HEK293 (cell line): ENCODE measurements around the gene AARSD1.

Experiments used
- ATF2 ChIP-seq: fragments of 450-650 bp; formaldehyde crosslinking; IDR thresholded peaks from 2 replicates; pipeline ENCODE4 v1.5.1; 2016; ENCODE audit warnings: missing biosample characterization, missing genetic modification characterization, low read depth
- CTCF ChIP-seq: fragments of 450-650 bp; formaldehyde crosslinking; IDR thresholded peaks from 2 replicates; pipeline ENCODE4 v1.5.1; 2016; ENCODE audit warnings: missing biosample characterization, missing genetic modification characterization
- HIC1 ChIP-seq: fragments of 450-650 bp; formaldehyde crosslinking; IDR thresholded peaks from 2 replicates; pipeline ENCODE4 v1.5.1; 2016; ENCODE audit warnings: missing biosample characterization, missing genetic modification characterization
- REST ChIP-seq: fragments of 450-650 bp; formaldehyde crosslinking; IDR thresholded peaks from 2 replicates; pipeline ENCODE4 v1.5.1; 2016; ENCODE audit warnings: missing biosample characterization, missing genetic modification characterization
- SP2 ChIP-seq: fragments of 450-650 bp; formaldehyde crosslinking; IDR thresholded peaks from 2 replicates; pipeline ENCODE4 v1.5.1; 2016; ENCODE audit warnings: missing biosample characterization, missing genetic modification characterization
- ZNF169 ChIP-seq: fragments of 450-650 bp; formaldehyde crosslinking; IDR thresholded peaks from 2 replicates; pipeline ENCODE4 v1.5.1; 2016; ENCODE audit warnings: missing biosample characterization, missing genetic modification characterization

- TF ChIP-seq ATF2 (no peak), CTCF (no peak), REST (tag by site-specific recombination) (no peak), HIC1 (tag by site-specific recombination) (no peak), SP2 (tag by site-specific recombination) (no peak), ZNF169 (tag by site-specific recombination) (no peak)
Observed at GRCh38 chr17:42953669-42954068, 10.6 kb downstream of the AARSD1 start.
